HepG2 (cell line): ENCODE data around the gene IPO13. TPM values are rescaled to one million over a fixed set of nuclear protein-coding genes. Genes with fewer than 3 reads are reported as not detected.

Experiments
- ATAC-seq: fragments of 200-7000 bp; cut with Tn5 transposase; 3 replicates; pipeline ENCODE4 v1.9.1; 2020; ENCODE audit warnings: mild to moderate bottlenecking, moderate library complexity
- BruUV-seq: library from RNA; stranded (reverse); fragments of 400-500 nt; replicated peaks from 2 replicates; lab custom pipeline; 2021; lab: Mats Ljungman, UMichigan
- CTCF ChIA-PET: fragments of 300-600 bp; formaldehyde crosslinking; extraction: SDS; loops from one replicate; lab custom pipeline; 2021; ENCODE audit warnings: low total read pairs, inconsistent platforms, low intra/inter-chr PET ratio; lab: Yijun Ruan, JAX
- POLR2A ChIA-PET: fragments of 350-600 bp; sonication (Branson Sonifier 250); formaldehyde crosslinking; loops from one replicate; lab custom pipeline; 2020; ENCODE audit warnings: antibody characterized with exemption, inconsistent platforms; lab: Yijun Ruan, JAX
- DNase-seq: peaks from one replicate; pipeline ENCODE4 v3.0.0-alpha.2; 2015; ENCODE audit warnings: low spot score
- FAIRE-seq: peaks from 3 replicates; lab custom pipeline; 2011; peaks lifted over from hg19 to GRCh38; lab: Jason Lieb, UNC
- H2AFZ ChIP-seq: one replicate; pipeline ENCODE4 v1.6.1; 2011; ENCODE audit warnings: low read length, inconsistent platforms
- H3K27ac ChIP-seq: fragments of 300-600 bp; 3 replicates; pipeline ENCODE4 v1.8.0; 2011; ENCODE audit warnings: mixed run types, mild to moderate bottlenecking, mixed read lengths, low read length, inconsistent platforms; ENCODE audit not compliant: insufficient read depth; ENCODE audit errors: extremely low read length
- H3K27me3 ChIP-seq, 2 experiments: fragments of 200-600 bp in 1 of 2; 2 replicates in 1 of 2; 3 replicates in 1 of 2; pipeline versions ENCODE4 v1.6.0 to v1.8.0; 2011; ENCODE audit warnings: low read length in 2 of 2, mild to moderate bottlenecking in 2 of 2, moderate library complexity in 2 of 2, inconsistent platforms in 1 of 2; ENCODE audit not compliant: insufficient read depth in 2 of 2, control insufficient read depth in 1 of 2
- H3K36me3 ChIP-seq, 2 experiments: fragments of 200-600 bp in 1 of 2; replicated peaks in 1 of 2; 2 replicates in 1 of 2; 3 replicates in 1 of 2; pipeline versions ENCODE4 v1.5.1 to v1.8.0; 2011; ENCODE audit warnings: low read length in 2 of 2, inconsistent platforms in 1 of 2; ENCODE audit not compliant: insufficient read depth in 2 of 2, control insufficient read depth in 1 of 2
- H3K4me1 ChIP-seq: 2 replicates; pipeline ENCODE4 v1.5.1; 2012; ENCODE audit warnings: low read length, inconsistent platforms; ENCODE audit not compliant: insufficient read depth
- H3K4me2 ChIP-seq: 2 replicates; pipeline ENCODE4 v1.6.0; 2011; ENCODE audit warnings: low read depth, low read length, inconsistent platforms
- H3K4me3 ChIP-seq, 3 experiments: fragments of 200-600 bp in 1 of 3; sonication (generic), shearing (Covaris generic) in 1 of 3; replicated peaks in 1 of 3; 2 replicates each; pipeline ENCODE4 v1.5.1; 2011 to 2016; ENCODE audit warnings: low read length in 3 of 3, inconsistent platforms in 2 of 3, low read depth in 2 of 3, mild to moderate bottlenecking in 2 of 3, control low read depth in 1 of 3, mixed read lengths in 1 of 3; ENCODE audit not compliant: insufficient read depth in 1 of 3
- H3K79me2 ChIP-seq: one replicate; pipeline ENCODE4 v1.6.1; 2011; ENCODE audit warnings: low read length, inconsistent platforms; ENCODE audit not compliant: insufficient read depth
- H3K9ac ChIP-seq: 2 replicates; pipeline ENCODE4 v1.6.0; 2011; ENCODE audit warnings: mild to moderate bottlenecking, low read depth, low read length, inconsistent platforms; ENCODE audit not compliant: insufficient read depth
- H3K9me3 ChIP-seq: 2 replicates; pipeline ENCODE4 v1.5.1; 2012; ENCODE audit warnings: mild to moderate bottlenecking, low read length
- H4K20me1 ChIP-seq: 2 replicates; pipeline ENCODE4 v1.6.0; 2011; ENCODE audit warnings: inconsistent platforms, mild to moderate bottlenecking, low read length, moderate library complexity; ENCODE audit not compliant: insufficient read depth
- CEBPG ChIP-seq: IDR thresholded peaks from 2 replicates; pipeline ENCODE4 v1.6.1; 2016
- CTCF ChIP-seq: sonication (generic); formaldehyde crosslinking; IDR thresholded peaks from 2 replicates; pipeline ENCODE4 v1.5.0; 2020; ENCODE audit warnings: mild to moderate bottlenecking, missing genetic modification reagents, moderate library complexity
- MAFG ChIP-seq: sonication (generic); formaldehyde crosslinking; IDR thresholded peaks from 2 replicates; pipeline ENCODE4 v1.5.1; 2020; ENCODE audit warnings: mild to moderate bottlenecking, missing genetic modification reagents
- MED8 ChIP-seq: sonication (generic); formaldehyde crosslinking; IDR thresholded peaks from 2 replicates; pipeline ENCODE4 v1.8.1; 2023; ENCODE audit warnings: mild to moderate bottlenecking, missing genetic modification reagents; ENCODE audit not compliant: insufficient replicate concordance
- TCF12 ChIP-seq, 2 experiments: fragments of 450-650 bp in 1 of 2; sonication (generic) in 1 of 2; formaldehyde crosslinking in 1 of 2; IDR thresholded peaks; 2 replicates each; pipeline versions ENCODE4 v1.6.1 to v1.8.0; 2017 to 2022; ENCODE audit warnings: antibody characterized with exemption in 1 of 2, mild to moderate bottlenecking in 1 of 2, missing genetic modification reagents in 1 of 2, moderate library complexity in 1 of 2
- ZBTB40 ChIP-seq, 2 experiments: fragments of 450-650 bp in 1 of 2; sonication (generic) in 1 of 2; formaldehyde crosslinking in 1 of 2; IDR thresholded peaks; 2 replicates each; pipeline versions ENCODE4 v1.6.1 to v1.8.0; 2016 to 2022; ENCODE audit warnings: antibody characterized with exemption in 1 of 2, mild to moderate bottlenecking in 1 of 2, missing genetic modification reagents in 1 of 2
- ZFP91 ChIP-seq: sonication (generic); formaldehyde crosslinking; IDR thresholded peaks from 2 replicates; pipeline ENCODE4 v1.9.0; 2022; ENCODE audit warnings: missing genetic modification reagents, mild to moderate bottlenecking, borderline replicate concordance
- ZNF747 ChIP-seq: sonication (generic); formaldehyde crosslinking; IDR thresholded peaks from 2 replicates; pipeline ENCODE4 v1.8.1; 2023; ENCODE audit warnings: missing genetic modification reagents, mild to moderate bottlenecking, borderline replicate concordance
- WGBS: methylation state at CpG from one replicate; pipeline ENCODE4 v1.1.6; 2017; ENCODE audit warnings: low lambda C conversion rate; 5-methylcytosine and 5-hydroxymethylcytosine counted together
- in situ Hi-C: cut with HindIII; loops from 2 replicates; pipeline ENCODE4 v1.10.0; 2017; ENCODE audit warnings: low pct_unique_long_range_greater_than_20kb; ENCODE audit not compliant: extremely low pct_ligation_motif_present
- intact Hi-C: fragments of 100-400 bp; cut with micrococcal nuclease; formaldehyde crosslinking; loops from one replicate; pipeline ENCODE4 v1.10.0; 2022; ENCODE audit not compliant: unreplicated experiment
- polyA plus RNA-seq, 8 experiments: library from polyadenylated mRNA; depleted of rRNA in 3 of 8; stranded (reverse) in 7 of 8; unstranded in 1 of 8; fragments of >200 nt; fragmentation: Illumina TruSeq in 4 of 8; extraction: Trizol in 4 of 8; gene quantifications; 2 replicates each; pipeline versions ENCODE4 v1.2.1 to v1.2.3, GENCODE V29; 2011 to 2016; ENCODE audit warnings: low read depth in 4 of 8, missing spikeins in 1 of 8, mixed read lengths in 1 of 8; ENCODE audit not compliant: insufficient read depth in 1 of 8
- total RNA-seq, 5 experiments: library from RNA; depleted of rRNA; stranded (reverse); fragments of >200 nt; fragmentation: Illumina TruSeq; extraction: Trizol; gene quantifications; 2 replicates each; pipeline ENCODE4 v1.2.3, GENCODE V29; 2016; ENCODE audit warnings: low read depth in 1 of 5

IPO13 gene
- total and polyA plus RNA-seq, 2 of the 13 experiments (the other 11 are each of a cell fraction or from before 2014, with no cell fraction given) = 12.9 to 15.6 TPM

- no peak for ATAC-seq
- peak overlapping the region; percentile 84 for H3K4me2 ChIP-seq
- no peak for DNase-seq
- H3K27me3 ChIP-seq = no peaks in the 10 kb centered on the region; a peak in 1 of 5 replicates
- H2AFZ ChIP-seq = no peak overlapping the region
- CTCF ChIA-PET = no interaction called here
- in situ Hi-C loops (no loop called here), intact Hi-C loops (loop anchor here (1.0 to 5.0 kb wide), 2 partner anchors 9 to 238 kb away; partner anchors contain the start of gene ST3GAL3)
- BruUV-seq = TSS peak; percentile 75
- peaks cover 27% of the 10 kb centered on the region for H3K4me1 ChIP-seq
- peak overlapping the region; percentile 69 to 90 (median 79) for H3K4me3 ChIP-seq
- H3K27ac ChIP-seq = peak overlapping the region; percentile 21
- peaks cover 11% of the 10 kb centered on the region for H3K79me2 ChIP-seq
- FAIRE-seq = no peak
- 7% methylated on average over 3 of the region's 3 CpGs for WGBS
- H3K9me3 ChIP-seq = no peaks in the 10 kb centered on the region
- no peaks in the 10 kb centered on the region; a peak in 1 of 5 replicates for H3K36me3 ChIP-seq
- H3K9ac ChIP-seq = peak overlapping the region; percentile 94
- H4K20me1 ChIP-seq = no peaks in the 10 kb centered on the region
- POLR2A ChIA-PET = interaction anchor here (1.3 to 5.0 kb wide), 4 partner anchors 10 to 296 kb away, joined by 3 to 38 read pairs (median 11); partner anchors contain the start of genes ATP6V0B, DPH2 and KDM4A
- TF ChIP-seq CTCF (CRISPR knock-in tag) (no peak), CEBPG (CRISPR knock-in tag) (peak; percentile 10; the same call in 1 of the 2 replicates), ZNF747 (no peak), ZBTB40 (IDR thresholded peaks at IDR 0.05) (peak; percentile 42; the same call in 1 of the 2 replicates), ZBTB40 (CRISPR knock-in tag; IDR thresholded peaks at IDR 0.05) (no peak), MED8 (CRISPR knock-in tag) (peak; percentile 0), TCF12 (IDR thresholded peaks at IDR 0.05) (no peak), TCF12 (CRISPR knock-in tag; IDR thresholded peaks at IDR 0.05) (0 out of 2 replicates have a peak, but pooled peaks have one; percentile 2), MAFG (CRISPR knock-in tag) (no peak), ZFP91 (CRISPR knock-in tag) (no peak)
Measured at GRCh38 chr1:43945674-43946235, 995 bp upstream of the IPO13 start.
